HEK293T (cell line): ENCODE data around the gene NECTIN3.

Experiments
- CTCF ChIA-PET: fragments of 350-600 bp; formaldehyde crosslinking; extraction: SDS; loops from one replicate; lab custom pipeline; 2021; ENCODE audit warnings: antibody characterized with exemption, inconsistent platforms; lab: Yijun Ruan, JAX
- POLR2A ChIA-PET: fragments of 350-600 bp; formaldehyde crosslinking; extraction: SDS; loops from one replicate; lab custom pipeline; 2020; ENCODE audit warnings: antibody characterized with exemption, inconsistent platforms; lab: Yijun Ruan, JAX
- DNase-seq: peaks from one replicate; pipeline ENCODE4 v3.0.0; 2012; ENCODE audit warnings: mixed read lengths; ENCODE audit errors: extremely low spot score
- ARNT ChIP-seq: fragments of 450-650 bp; IDR thresholded peaks from 2 replicates; pipeline ENCODE4 v1.6.1; 2017; ENCODE audit warnings: mild to moderate bottlenecking
- BHLHE40 ChIP-seq: fragments of 450-650 bp; IDR thresholded peaks from 2 replicates; pipeline ENCODE4 v1.6.1; 2016; ENCODE audit warnings: mild to moderate bottlenecking, moderate library complexity, borderline replicate concordance
- CTBP1 ChIP-seq: fragments of 450-650 bp; IDR thresholded peaks from 2 replicates; pipeline ENCODE4 v1.6.1; 2016; ENCODE audit warnings: borderline replicate concordance
- ELF4 ChIP-seq: fragments of 450-650 bp; IDR thresholded peaks from 2 replicates; pipeline ENCODE4 v1.6.1; 2017; ENCODE audit warnings: antibody characterized with exemption
- FOXA1 ChIP-seq: fragments of 450-650 bp; IDR thresholded peaks from 2 replicates; pipeline ENCODE4 v1.6.1; 2016; ENCODE audit warnings: mild to moderate bottlenecking
- FOXK2 ChIP-seq: fragments of 450-650 bp; IDR thresholded peaks from 2 replicates; pipeline ENCODE4 v1.6.1; 2016; ENCODE audit warnings: mild to moderate bottlenecking
- FOXM1 ChIP-seq: fragments of 450-650 bp; IDR thresholded peaks from 2 replicates; pipeline ENCODE4 v1.6.1; 2017; ENCODE audit warnings: mild to moderate bottlenecking, borderline replicate concordance
- HDGF ChIP-seq: fragments of 450-650 bp; IDR thresholded peaks from 2 replicates; pipeline ENCODE4 v1.6.1; 2017; ENCODE audit warnings: antibody characterized with exemption, borderline replicate concordance
- L3MBTL2 ChIP-seq: fragments of 450-650 bp; conservative IDR thresholded peaks from 2 replicates; pipeline ENCODE4 v1.6.1; 2016; ENCODE audit warnings: mild to moderate bottlenecking
- LEF1 ChIP-seq: fragments of 450-650 bp; IDR thresholded peaks from 2 replicates; pipeline ENCODE4 v1.6.1; 2017; ENCODE audit warnings: mild to moderate bottlenecking, borderline replicate concordance
- NFRKB ChIP-seq: fragments of 450-650 bp; IDR thresholded peaks from 2 replicates; pipeline ENCODE4 v1.6.1; 2016; ENCODE audit warnings: mild to moderate bottlenecking, moderate library complexity
- SP1 ChIP-seq: fragments of 450-650 bp; IDR thresholded peaks from 2 replicates; pipeline ENCODE4 v1.6.1; 2017
- SUZ12 ChIP-seq: fragments of 450-650 bp; IDR thresholded peaks from 2 replicates; pipeline ENCODE4 v1.6.1; 2016; ENCODE audit warnings: mild to moderate bottlenecking
- TARDBP ChIP-seq: fragments of 450-650 bp; IDR thresholded peaks from 2 replicates; pipeline ENCODE4 v1.6.1; 2016
- ZNF384 ChIP-seq: fragments of 450-650 bp; IDR thresholded peaks from 2 replicates; pipeline ENCODE4 v1.6.1; 2016
- TF ChIP-seq, protein P1 (sequence below): fragments of 450-650 bp; IDR thresholded peaks from 2 replicates; pipeline ENCODE4 v1.6.1; 2016

The NECTIN3 gene

DNA sequence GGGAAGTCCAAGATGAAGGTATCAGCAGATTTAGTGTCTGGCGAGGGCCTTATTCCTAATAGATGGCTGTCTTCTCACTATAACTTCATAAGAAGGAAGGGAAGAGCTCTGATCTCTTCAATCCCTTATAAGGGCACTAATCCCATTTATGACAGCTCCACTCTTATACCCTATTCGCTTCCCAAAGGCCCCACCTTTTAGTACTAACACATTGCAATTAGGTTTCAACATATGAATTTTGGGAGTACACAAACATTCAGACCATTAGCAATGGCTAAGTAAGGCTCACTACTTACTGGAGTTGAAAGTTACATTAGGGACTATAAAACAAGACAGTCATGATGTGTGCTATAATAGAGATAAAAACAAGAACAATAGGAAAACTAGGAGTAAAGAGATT, 118.9 kb downstream of the NECTIN3 start:
- ChIA-PET POLR2A (no interaction called here), CTCF (no interaction called here)
- TF ChIP-seq LEF1 (no peak), BHLHE40 (no peak), CTBP1 (no peak), FOXA1 (no peak), SP1 (no peak), L3MBTL2 (no peak)
- no peak for DNase-seq

DNA sequence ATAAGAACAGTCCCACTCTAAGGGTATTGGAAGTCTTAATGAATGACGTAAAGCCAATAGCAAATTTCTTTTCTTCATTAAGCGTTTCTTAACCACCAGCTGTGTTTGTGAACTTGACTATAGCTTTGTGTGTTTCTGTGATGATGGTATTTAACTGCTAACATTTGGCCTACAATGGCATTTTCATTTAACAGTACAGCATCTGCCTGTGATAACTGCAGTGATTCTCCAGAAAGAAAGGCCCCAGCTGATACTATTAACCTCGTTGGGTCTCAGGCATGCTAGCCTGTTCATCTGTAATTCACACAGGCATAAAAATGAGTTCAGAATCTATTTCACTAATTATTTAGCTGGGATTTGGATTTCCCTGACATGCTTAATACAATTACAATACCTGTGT, 121.9 kb downstream of the NECTIN3 start:
- ChIA-PET POLR2A (no interaction called here), CTCF (interaction anchor here (1.2 kb wide), 1 partner anchor 8 kb away, joined by 3 read pairs; no protein-coding TSS in a partner anchor)
- TF ChIP-seq BHLHE40 (no peak), FOXK2 (no peak), ELF4 (no peak), NFRKB (no peak), L3MBTL2 (no peak), SP1 (no peak), HDGF (no peak), ZNF384 (no peak), SUZ12 (no peak), ARNT (no peak), CTBP1 (no peak), LEF1 (no peak), FOXA1 (no peak), TARDBP (no peak), FOXM1 (no peak)
- TF ChIP-seq, protein P1, sequence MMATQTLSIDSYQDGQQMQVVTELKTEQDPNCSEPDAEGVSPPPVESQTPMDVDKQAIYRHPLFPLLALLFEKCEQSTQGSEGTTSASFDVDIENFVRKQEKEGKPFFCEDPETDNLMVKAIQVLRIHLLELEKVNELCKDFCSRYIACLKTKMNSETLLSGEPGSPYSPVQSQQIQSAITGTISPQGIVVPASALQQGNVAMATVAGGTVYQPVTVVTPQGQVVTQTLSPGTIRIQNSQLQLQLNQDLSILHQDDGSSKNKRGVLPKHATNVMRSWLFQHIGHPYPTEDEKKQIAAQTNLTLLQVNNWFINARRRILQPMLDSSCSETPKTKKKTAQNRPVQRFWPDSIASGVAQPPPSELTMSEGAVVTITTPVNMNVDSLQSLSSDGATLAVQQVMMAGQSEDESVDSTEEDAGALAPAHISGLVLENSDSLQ, result no peak
- no peak for DNase-seq

DNA sequence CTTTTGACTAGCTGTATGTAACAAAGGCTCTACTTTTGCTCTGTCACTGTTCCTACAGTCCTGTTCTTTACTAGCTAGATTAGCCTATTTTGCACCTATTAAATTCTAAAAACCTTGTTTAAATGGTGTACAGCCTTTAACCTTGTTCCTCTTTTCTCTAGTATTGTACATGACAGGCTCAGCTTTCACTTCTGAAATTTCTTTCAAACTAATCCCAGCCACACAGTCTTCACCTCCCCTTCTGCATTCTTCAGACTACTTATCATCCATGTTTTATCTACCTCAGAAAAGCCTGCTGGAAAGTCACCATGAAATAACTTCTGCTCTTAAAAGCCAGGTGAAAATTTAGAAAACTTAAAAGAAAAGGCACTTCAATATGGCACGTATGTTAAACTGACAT, 122.4 kb downstream of the NECTIN3 start:
- POLR2A ChIA-PET, result no interaction called here
- no peak for TF ChIP-seq L3MBTL2
- TF ChIP-seq FOXA1, result no peak
- TF ChIP-seq ARNT, result no peak
- no peak for TF ChIP-seq TARDBP
- no peak for TF ChIP-seq NFRKB
- TF ChIP-seq HDGF, result no peak
- TF ChIP-seq, protein P1, result no peak
- CTCF ChIA-PET, result interaction anchor here (1.2 kb wide), 1 partner anchor 7 kb away, joined by 3 read pairs; no protein-coding TSS in a partner anchor
- DNase-seq, result no peak

DNA sequence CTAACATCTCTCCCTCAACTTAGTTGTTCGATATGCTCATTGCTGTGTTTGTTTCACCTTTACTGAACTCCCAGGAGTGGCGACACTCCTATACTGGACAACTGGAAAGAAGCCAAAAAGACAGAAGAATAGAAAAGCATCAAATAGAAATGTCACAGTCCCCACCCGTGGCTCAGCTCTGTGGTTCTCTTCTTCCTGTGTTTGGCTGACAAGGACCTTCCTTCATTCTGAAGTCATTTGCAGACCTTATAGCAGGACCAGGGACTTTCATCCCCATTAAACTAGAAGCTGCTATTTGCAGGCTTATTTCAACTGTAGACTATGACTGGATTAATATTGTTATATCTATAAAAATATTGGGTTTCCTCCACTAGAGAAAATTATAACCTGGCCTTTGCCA, 125.9 kb downstream of the NECTIN3 start:
- TF ChIP-seq FOXA1 (no peak), ZNF384 (no peak), HDGF (no peak), TARDBP (no peak), ARNT (no peak), SUZ12 (no peak), CTBP1 (no peak)
- DNase-seq, result no peak
- ChIA-PET POLR2A (no interaction called here), CTCF (no interaction called here)

DNA sequence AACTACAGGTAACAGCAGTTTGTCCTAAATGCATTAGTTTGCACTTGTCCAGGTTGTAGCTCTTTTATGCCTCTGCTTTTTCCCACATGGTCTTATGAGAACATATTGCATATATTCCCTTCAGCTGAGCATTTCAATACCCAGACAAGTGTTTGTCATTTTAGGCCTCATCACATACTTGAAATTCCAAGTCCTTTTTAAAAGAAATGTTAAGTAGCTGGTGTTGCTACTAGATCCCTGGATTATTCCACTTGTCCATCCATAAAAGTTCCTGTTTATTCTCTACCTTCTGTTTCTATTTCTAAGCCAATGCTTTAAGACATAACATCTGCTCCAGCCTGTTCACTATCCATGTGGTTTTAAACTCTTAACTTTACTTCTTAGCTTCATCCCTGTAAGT, 128.4 kb downstream of the NECTIN3 start:
- TF ChIP-seq ZNF384 (no peak), NFRKB (no peak), ELF4 (no peak), SP1 (no peak), FOXA1 (no peak), LEF1 (no peak)
- ChIA-PET CTCF (no interaction called here), POLR2A (no interaction called here)
- DNase-seq, result no peak

DNA sequence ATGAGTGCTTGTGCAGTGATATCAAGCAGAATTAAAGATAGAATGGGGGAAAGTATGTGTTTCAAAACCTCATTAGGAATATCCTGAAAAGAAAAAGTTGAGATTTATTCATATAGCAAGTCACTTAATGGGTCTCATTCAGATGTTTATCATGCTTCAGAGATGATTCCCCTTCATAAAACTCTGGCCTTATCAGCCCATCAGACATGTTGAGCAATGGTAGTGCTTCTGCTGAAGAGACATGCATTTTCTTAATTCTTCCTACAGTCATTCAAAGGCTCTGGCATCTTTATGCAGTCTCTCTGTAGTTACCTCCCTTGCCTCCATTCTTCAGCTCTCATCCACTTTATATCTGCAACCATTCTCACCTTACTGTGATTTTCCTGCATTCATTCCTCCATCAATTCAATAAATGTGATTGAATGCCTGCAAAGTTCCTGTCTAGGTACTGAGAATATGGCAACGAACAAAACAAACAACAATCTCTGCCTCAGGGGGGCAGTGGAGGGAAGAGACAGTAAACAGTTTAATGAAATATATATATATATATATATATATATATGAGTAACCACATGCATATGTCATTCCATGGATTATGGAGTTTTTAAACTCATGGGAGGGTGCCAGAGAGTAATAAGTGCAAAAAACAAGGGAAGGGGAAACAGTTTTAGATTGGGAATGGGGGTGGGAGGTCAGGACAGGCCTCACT, 138.5 kb downstream of the NECTIN3 start:
- no peak for DNase-seq
- TF ChIP-seq NFRKB (no peak), FOXM1 (no peak), LEF1 (no peak), SP1 (no peak), SUZ12 (no peak), HDGF (no peak), TARDBP (no peak), L3MBTL2 (no peak), FOXK2 (no peak), ELF4 (no peak), CTBP1 (no peak), BHLHE40 (no peak), ARNT (no peak), ZNF384 (no peak), FOXA1 (no peak)
- TF ChIP-seq, protein P1, result no peak
- POLR2A ChIA-PET, result no interaction called here
- CTCF ChIA-PET, result no interaction called here
